Naive B cell (primary cell): ENCODE measurements around the gene HID1. TPM values are rescaled to one million over a fixed set of nuclear protein-coding genes. Genes with fewer than 3 reads are reported as not detected.

ENCODE experiments used
- ATAC-seq, 2 donors: fragments of 150-1000 bp; cut with Tn5 transposase; 2 replicates each; pipeline ENCODE4 v1.10.0; 2021; ENCODE audit warnings: low read depth in 2 of 2, mild to moderate bottlenecking in 2 of 2, moderate library complexity in 2 of 2
- DNase-seq: peaks from one replicate; pipeline ENCODE4 v3.0.0; 2022
- H3K27ac Mint-ChIP-seq, 6 donors: one replicate each; pipeline ENCODE4 v1.8.0; 2020 to 2022; ENCODE audit warnings: mild to moderate bottlenecking in 6 of 6, mixed read lengths in 6 of 6, moderate library complexity in 5 of 6, inconsistent platforms in 2 of 6
- H3K27me3 Mint-ChIP-seq, 3 donors: one replicate each; pipeline ENCODE4 v1.8.0; 2021 to 2022; ENCODE audit warnings: mixed read lengths in 3 of 3, mild to moderate bottlenecking in 1 of 3
- H3K36me3 Mint-ChIP-seq, 2 donors: one replicate each; pipeline ENCODE4 v1.8.0; 2020 to 2022; ENCODE audit warnings: mixed read lengths in 2 of 2, inconsistent platforms in 1 of 2, mild to moderate bottlenecking in 1 of 2
- H3K4me1 Mint-ChIP-seq, 3 donors: one replicate each; pipeline ENCODE4 v1.8.0; 2020 to 2022; ENCODE audit warnings: mixed read lengths in 3 of 3, inconsistent platforms in 1 of 3, mild to moderate bottlenecking in 1 of 3, moderate library complexity in 1 of 3
- H3K4me3 Mint-ChIP-seq, 8 donors: one replicate each; pipeline ENCODE4 v1.8.0; 2020 to 2022; ENCODE audit warnings: mild to moderate bottlenecking in 8 of 8, mixed read lengths in 8 of 8, moderate library complexity in 8 of 8, inconsistent platforms in 2 of 8
- H3K9me3 Mint-ChIP-seq, 7 donors: one replicate each; pipeline ENCODE4 v1.8.0; 2020 to 2022; ENCODE audit warnings: mixed read lengths in 7 of 7, mild to moderate bottlenecking in 5 of 7, inconsistent platforms in 2 of 7, moderate library complexity in 1 of 7
- polyA plus RNA-seq, 6 donors: library from polyadenylated mRNA; unstranded; fragments of 300-500 nt; fragmentation: Illumina TruSeq; gene quantifications; one replicate each; pipeline ENCODE4 v1.2.3, GENCODE V29; 2021; ENCODE audit warnings: low read depth in 6 of 6

The HID1 gene
- polyA plus RNA-seq, 6 donors from 2014 or later = 0.08 to 0.23 TPM; not detected in 4

DNA sequence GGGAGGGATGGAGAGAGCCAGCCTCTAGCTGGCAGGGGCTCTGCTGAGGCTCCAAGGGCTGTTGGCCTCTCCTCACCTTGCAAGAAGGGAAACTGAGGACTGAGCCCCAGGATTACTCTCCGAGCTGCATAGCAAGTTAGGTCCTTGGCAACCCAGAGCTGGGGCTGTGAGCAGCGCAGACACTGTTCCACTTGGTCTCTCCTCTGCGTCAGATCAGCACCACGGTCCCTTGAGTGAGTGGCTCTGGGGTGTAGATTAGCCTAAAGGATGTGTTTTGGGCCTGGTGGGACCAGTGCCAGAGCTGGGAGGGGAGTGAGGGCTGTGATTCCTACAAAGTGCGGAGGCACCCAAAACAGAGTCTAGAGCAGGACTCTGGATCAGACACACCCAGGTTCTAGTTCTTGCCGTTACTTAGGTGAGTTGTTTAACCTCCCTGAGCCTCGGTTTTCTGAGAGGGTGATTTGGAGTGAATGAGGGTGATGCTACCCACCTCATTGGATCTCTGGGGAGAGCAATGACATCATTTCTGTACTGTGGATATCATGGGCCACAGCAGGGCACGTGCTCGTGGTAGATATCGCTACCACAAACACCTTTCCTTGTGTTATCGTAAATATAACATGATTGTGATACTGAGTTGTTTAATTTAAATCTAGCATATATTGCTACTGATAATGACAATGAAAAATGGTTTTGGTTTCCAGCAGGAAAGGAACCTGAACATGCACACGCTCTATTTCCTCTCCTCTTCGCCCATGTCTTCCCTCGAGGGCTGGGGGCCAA, 71.0 kb downstream of the HID1 start:
- H3K27me3 Mint-ChIP-seq = peaks cover 28 to 73% (median 57%) of the 10 kb centered on the region in 3 donors
- no peaks in the 10 kb centered on the region for H3K36me3 Mint-ChIP-seq
- H3K4me1 Mint-ChIP-seq = no peaks in the 10 kb centered on the region
- H3K4me3 Mint-ChIP-seq = no peak overlapping the region
- ATAC-seq = no peak
- H3K9me3 Mint-ChIP-seq = no peaks in the 10 kb centered on the region
- H3K27ac Mint-ChIP-seq = no peak overlapping the region
- no peak for DNase-seq

Other genes starting within 250 kb of the HID1 start
- 10 to 100 TPM; 49.2 to 85.5 (median 56.4) TPM for gene RAB37, start 235.5 kb downstream of the HID1 start, polyA plus RNA-seq
- gene NHERF1, start 224.1 kb downstream of the HID1 start, polyA plus RNA-seq = 100 to 1,000 TPM in 3 of 6 donors, 10 to 100 TPM in 3; 66.4 to 122 (median 95.9) TPM
- gene NAT9, start 196.4 kb downstream of the HID1 start, polyA plus RNA-seq = 10 to 100 TPM in 5 of 6 donors, 1 to 10 TPM in 1; 9.6 to 29.0 (median 15.6) TPM
- under 1 TPM in 2 of 6 donors, not detected in 4; 0.04 to 0.05 TPM for gene GRIN2C, start 112.9 kb downstream of the HID1 start, polyA plus RNA-seq
- gene FDXR, start 99.8 kb downstream of the HID1 start, polyA plus RNA-seq = 1 to 10 TPM in 5 of 6 donors, not detected in 1; 1.2 to 6.1 (median 3.9) TPM
- not detected for gene FADS6, start 79.1 kb downstream of the HID1 start, polyA plus RNA-seq
- not detected for gene USH1G, start 49.5 kb downstream of the HID1 start, polyA plus RNA-seq
- gene OTOP2, start 48.5 kb downstream of the HID1 start, polyA plus RNA-seq = not detected
- gene OTOP3, start 36.9 kb downstream of the HID1 start, polyA plus RNA-seq = not detected
- not detected for gene CDR2L, start 14.9 kb upstream of the HID1 start, polyA plus RNA-seq
- gene MRPL58, start 39.9 kb upstream of the HID1 start, polyA plus RNA-seq = 10 to 100 TPM; 32.4 to 47.3 (median 39.6) TPM
- gene ATP5PD, start 74.2 kb upstream of the HID1 start, polyA plus RNA-seq = 100 to 1,000 TPM; 191 to 306 (median 269) TPM
- 1 to 10 TPM; 2.9 to 9.8 (median 4.8) TPM for gene KCTD2, start 74.5 kb upstream of the HID1 start, polyA plus RNA-seq
- gene SLC16A5, start 115.2 kb upstream of the HID1 start, polyA plus RNA-seq = 1 to 10 TPM; 1.1 to 4.0 (median 2.1) TPM
- gene ARMC7, start 137.2 kb upstream of the HID1 start, polyA plus RNA-seq = 1 to 10 TPM; 2.0 to 6.0 (median 4.5) TPM
- gene NT5C, start 159.0 kb upstream of the HID1 start, polyA plus RNA-seq = 100 to 1,000 TPM in 3 of 6 donors, 10 to 100 TPM in 3; 85.0 to 136 (median 111) TPM
- gene JPT1, start 181.8 kb upstream of the HID1 start, polyA plus RNA-seq = 10 to 100 TPM; 56.8 to 80.5 (median 72.7) TPM
- gene SUMO2, start 210.2 kb upstream of the HID1 start, polyA plus RNA-seq = 100 to 1,000 TPM; 260 to 424 (median 363) TPM
- gene NUP85, start 232.9 kb upstream of the HID1 start, polyA plus RNA-seq = 10 to 100 TPM; 11.7 to 41.1 (median 33.4) TPM